OCI-M1 (cell line): Measurements from ENCODE around the gene IDI1.
"Not testable (repeated sequence)": the region's sequence is repeated elsewhere in the genome, so short reads cannot be mapped to it uniquely, and the experiment has no call there.

Experiments used
- DNase-seq: peaks from one replicate; lab custom pipeline; 2025; lab: John Stamatoyannopoulos, UW

Gene IDI1

DNA sequence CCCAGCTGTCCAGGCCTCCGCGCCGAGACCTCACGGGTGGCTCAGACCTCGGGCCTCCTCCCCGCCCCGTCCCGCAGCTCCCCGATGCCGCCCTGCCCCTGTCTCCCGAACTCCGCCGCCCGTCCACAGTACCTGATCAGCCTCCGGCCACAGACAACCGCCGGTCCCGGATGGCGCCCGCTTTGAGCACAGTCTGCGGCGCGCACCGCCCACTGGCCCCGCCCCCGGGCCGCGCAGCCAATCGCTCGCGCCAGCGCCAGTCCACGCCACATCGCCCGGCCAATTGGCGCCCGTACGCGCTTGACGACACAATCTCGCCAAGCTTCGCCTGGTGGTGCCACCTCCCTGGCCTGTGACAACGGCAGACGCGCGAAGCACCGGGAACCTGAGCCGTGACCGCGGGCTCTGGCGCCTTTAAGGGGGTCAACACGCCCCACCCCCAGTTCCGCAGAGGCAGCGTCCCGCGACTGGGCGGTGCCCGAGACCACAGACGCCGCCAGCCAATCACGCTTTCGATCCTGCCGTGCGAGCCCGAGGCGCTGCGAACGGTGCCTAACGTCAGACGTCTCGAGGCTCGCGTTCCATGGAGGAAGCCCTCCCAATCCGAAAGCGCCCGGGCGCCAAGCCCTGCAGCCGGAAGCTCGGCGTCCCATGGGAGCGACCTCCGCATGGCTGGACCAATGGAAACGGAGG lies at the start of gene IDI1:
IDI1 (minus strand) TSS at position 388 of the 693 bp plus-strand sequence; CDS start at position 272, 116 bp downstream.
- DNase-seq, result peak; percentile 100

DNA sequence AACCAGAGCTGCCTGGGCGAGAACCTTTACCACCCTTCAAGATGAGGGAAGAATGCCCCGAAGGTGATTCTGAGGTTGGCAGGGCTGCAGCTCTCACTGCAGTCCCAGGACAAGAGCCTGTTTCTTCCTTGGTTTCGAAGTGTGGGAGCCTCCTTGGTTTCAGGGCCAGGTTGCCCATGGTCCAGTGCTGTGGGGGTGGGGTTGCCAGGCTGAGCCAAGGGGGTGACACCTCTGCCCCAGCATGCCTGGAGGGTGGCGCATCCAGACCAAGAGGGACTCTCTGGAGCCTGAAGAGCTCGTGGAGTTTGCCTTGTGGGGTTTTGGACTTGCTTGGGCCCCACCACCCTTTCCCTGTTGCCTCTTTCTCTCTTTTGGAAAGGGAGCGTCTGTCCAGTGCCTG lies 48.5 kb upstream of the IDI1 start:
- no peak for DNase-seq

DNA sequence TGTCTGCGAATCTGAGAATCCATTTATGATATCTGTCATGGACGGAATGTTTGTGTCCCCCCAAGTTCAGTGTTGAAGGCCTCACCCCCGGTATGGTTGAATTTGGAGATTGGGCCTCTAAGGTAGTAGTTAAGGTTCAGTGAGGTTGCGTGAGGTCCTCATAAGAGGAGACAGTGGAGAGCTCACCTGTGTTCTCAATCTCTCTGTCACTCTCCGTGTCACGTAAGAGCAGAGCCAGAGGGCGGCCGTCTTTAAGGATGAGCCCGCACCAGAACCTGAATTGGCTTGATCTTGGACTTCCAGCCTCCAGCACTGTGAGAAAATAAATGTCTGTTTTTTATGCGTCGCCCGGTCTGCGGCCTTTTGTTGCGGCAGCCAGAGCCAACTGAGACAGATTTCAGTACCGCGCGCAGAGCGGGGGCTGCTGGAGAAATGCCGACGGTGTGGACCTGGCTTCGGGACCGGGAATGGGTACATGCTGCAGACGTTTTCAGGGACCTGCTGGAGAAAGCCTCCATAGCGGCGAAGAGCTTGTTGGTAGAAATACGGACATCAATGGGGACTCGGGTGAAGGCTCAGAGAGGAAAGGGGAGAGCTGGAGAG lies 47.5 kb upstream of the IDI1 start:
- no peak for DNase-seq

GRCh38 chr10:1095498-1095897 lies 46.6 kb upstream of the IDI1 start:
- no peak for DNase-seq

- no peak for DNase-seq
Measured at GRCh38 chr10:1094112-1095057, 45.5 kb upstream of the IDI1 start.

DNA sequence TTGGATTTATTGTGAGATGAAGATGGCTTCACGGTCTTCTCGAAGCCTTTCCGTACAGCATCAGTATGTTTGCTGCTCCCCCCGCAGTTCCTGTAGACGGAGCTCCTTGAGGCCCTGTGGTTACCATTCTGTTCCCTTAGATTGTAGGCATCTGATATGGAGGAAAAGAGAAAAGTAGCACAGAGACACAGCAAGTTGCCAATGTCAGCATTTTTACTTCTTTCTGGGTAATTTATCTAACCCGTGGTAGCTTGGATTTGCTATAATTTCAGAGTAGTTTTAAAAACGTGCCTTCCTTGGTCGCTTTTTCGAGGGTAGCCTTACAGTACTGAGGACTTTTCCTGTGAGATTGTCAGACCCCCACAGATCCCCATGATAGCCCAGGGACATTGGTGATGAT lies 44.8 kb upstream of the IDI1 start:
- DNase-seq, result no peak

- DNase-seq, result no peak
Measured at GRCh38 chr10:1090696-1091095, 41.8 kb upstream of the IDI1 start.

- DNase-seq, result no peak
Measured at GRCh38 chr10:1089017-1089689, 40.2 kb upstream of the IDI1 start.

- no peak for DNase-seq
Measured at GRCh38 chr10:1086787-1087186, 37.9 kb upstream of the IDI1 start.

DNA sequence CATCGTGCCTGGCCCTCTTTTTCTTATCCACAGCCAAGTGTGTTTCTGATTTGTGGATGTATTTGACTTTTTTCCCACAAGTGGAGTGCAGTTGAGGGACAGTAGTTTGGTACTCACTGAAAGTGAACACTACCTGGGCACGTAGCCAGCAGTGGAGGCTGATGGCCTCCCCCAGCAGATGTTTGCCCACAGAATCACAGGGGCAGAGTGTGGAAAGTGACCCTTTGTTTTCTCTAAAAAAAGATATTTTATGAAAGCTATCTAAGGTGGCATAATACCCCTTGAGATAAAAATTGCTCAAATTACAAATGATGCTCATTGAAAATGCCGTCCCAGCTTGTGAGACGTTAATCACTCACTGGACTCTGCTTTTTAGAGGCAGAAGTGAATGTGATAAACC lies 36.3 kb upstream of the IDI1 start:
- DNase-seq, result no peak

- DNase-seq, result no peak
Measured at GRCh38 chr10:1084011-1084950, 35.4 kb upstream of the IDI1 start.

- DNase-seq, result no peak
Measured at GRCh38 chr10:1083581-1083980, 34.7 kb upstream of the IDI1 start.

GRCh38 chr10:1078668-1079067 lies 29.7 kb upstream of the IDI1 start:
- no peak for DNase-seq

DNA sequence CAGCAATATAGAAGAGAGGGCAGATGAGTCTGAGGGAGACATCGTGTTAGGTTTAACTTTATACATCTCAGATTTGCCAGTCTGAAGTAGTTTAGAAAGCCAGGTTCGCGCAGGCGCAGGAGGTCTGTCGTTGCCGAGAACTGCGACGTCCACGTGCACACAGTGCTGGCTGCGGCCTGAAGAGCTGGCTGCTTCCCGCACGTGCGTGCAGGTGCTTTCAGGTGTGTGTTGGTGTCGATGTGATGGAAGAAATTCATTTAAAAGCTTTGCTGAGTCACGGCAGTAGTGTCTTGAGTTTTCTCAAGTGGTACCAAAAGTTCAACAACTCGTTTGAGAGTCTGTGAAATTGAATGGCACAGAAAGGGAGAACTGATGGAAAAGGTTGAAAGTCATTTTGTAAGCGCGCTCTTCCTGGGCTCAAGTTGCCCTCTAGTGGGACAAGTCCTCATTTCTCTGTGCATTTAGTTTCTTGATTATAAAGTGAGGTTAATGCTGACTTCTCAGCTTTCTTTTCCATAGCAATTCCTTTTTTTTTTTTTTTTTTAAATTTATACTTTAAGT lies 25.9 kb upstream of the IDI1 start:
- peak; percentile 12 for DNase-seq

GRCh38 chr10:1074052-1074747 lies 25.3 kb upstream of the IDI1 start:
- no peak for DNase-seq

GRCh38 chr10:1070919-1071318 lies 22.0 kb upstream of the IDI1 start:
- no peak for DNase-seq

DNA sequence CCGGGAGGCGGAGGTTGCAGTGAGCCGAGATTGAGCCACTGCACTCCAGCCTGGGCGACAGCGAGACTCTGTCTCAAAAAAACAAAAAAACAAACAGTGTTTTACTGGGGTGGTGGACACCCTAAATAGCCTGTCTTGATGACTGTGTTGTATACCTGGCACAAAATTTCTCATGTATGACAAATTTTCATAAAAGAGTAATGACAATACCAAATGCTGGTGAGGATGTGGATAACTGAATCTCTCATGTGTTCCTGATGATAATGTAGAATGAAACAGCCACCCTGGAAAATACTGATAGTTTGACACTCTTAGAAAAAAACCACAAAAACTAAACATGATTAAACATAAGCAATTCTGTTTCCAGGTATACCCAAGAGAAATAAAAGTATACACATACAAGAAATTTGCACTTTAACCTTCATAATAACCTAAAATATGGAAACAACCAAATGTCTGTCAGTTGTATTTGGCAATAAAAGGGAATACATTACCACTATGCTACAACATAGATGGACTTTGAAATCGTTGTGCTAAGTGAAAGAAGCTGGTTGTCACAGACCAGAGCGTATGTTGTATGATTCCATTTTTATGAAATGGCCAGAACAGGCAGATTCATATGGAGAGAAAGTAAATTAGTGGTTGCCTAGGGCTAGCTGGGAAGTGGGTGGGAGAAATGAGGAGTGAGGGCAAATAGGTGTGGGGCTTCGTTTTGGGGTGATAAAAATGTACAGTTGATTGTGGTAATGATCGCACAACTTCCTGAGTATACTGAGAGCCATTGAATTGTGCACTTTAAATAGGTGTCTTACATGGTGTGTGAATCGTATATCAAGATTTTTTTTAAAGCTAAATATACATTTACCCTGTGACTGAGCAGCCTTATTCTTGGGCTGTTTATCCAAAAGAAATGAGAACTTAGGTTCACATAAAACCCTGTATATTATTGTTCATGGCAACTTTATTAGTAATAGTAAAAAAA lies 19.8 kb upstream of the IDI1 start:
- DNase-seq, result no peak

DNA sequence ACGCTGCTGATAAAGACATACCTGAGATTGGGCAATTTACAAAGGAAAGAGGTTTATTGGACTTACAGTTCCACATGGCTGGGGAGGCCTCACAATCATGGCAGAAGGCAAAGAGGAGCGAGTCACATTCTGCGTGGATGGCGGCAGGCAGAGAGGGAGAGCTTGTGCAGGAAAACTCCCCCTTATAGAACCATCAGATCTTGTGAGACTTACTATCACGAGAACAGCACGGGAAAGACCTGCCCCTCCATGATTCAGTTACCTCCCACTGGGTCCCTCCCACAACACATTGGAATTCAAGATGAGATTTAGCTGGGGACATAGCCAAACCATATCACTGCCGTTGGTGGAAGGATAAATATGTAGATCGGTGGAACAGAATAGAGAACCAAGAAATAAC lies 17.8 kb upstream of the IDI1 start:
- DNase-seq, result not testable (repeated sequence)

DNA sequence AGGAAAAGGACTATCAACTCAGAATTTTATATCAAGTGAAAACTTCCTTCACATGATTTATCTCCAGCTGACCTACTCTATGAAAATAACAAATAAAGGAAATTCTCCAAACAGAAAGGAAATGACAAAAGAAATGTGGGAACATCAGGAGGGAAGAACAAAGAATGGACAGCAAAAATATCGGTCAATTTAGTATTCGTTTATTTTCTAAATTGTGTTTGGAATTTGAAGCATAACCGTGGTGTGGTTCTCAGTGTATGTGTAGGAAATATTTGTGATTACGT lies 16.0 kb upstream of the IDI1 start:
- DNase-seq, result no peak
